CD4-positive, alpha-beta T cell (primary cell): ENCODE data around the gene GLIS1. TPM values are rescaled to one million over a fixed set of nuclear protein-coding genes. Genes with fewer than 3 reads are reported as not detected.

Experiments
- ATAC-seq: fragments of 200-7000 bp; cut with Tn5 transposase; one replicate; pipeline ENCODE4 v1.10.0; 2022; ENCODE audit warnings: mild to moderate bottlenecking; ENCODE audit not compliant: poor library complexity
- CTCF ChIA-PET: fragments of 350-600 bp; sonication (Branson Sonifier 250); formaldehyde crosslinking; loops from one replicate; lab custom pipeline; 2021; ENCODE audit warnings: antibody characterized with exemption, inconsistent platforms; lab: Charles Lee
- POLR2A ChIA-PET: fragments of 350-600 bp; sonication (Branson Sonifier 250); formaldehyde crosslinking; loops from one replicate; lab custom pipeline; 2021; ENCODE audit warnings: antibody characterized with exemption, inconsistent platforms; lab: Charles Lee
- DNase-seq, 14 experiments: peaks; one replicate each; pipeline ENCODE4 v3.0.0-alpha.2; 2013 to 2020; ENCODE audit warnings: mixed read lengths in 2 of 14
- H3K27ac ChIP-seq, 2 donors: one replicate each; pipeline versions ENCODE4 v1.5.1 to v1.7.0; 2013; ENCODE audit warnings: low read length in 2 of 2, low read depth in 1 of 2, mild to moderate bottlenecking in 1 of 2
- H3K27me3 ChIP-seq, 2 experiments: 1 replicate in 1 of 2; 2 replicates in 1 of 2; pipeline versions ENCODE4 v1.6.1 to v1.7.0; 2013; ENCODE audit warnings: low read length in 2 of 2, control low read depth in 1 of 2, mild to moderate bottlenecking in 1 of 2, moderate library complexity in 1 of 2; ENCODE audit not compliant: insufficient read depth in 2 of 2, control insufficient read depth in 1 of 2
- H3K36me3 ChIP-seq: one replicate; pipeline ENCODE4 v1.6.1; 2013; ENCODE audit warnings: low read length, control low read depth; ENCODE audit not compliant: insufficient read depth
- H3K4me1 ChIP-seq: one replicate; pipeline ENCODE4 v1.6.1; 2013; ENCODE audit warnings: low read length, control low read depth; ENCODE audit not compliant: insufficient read depth
- H3K4me3 ChIP-seq: one replicate; pipeline ENCODE4 v1.5.1; 2013; ENCODE audit warnings: mild to moderate bottlenecking, low read length, moderate library complexity
- H3K9me3 ChIP-seq, 2 experiments: 1 replicate in 1 of 2; 2 replicates in 1 of 2; pipeline versions ENCODE4 v1.6.1 to v1.7.0; 2013; ENCODE audit warnings: low read length in 2 of 2, mild to moderate bottlenecking in 2 of 2, control low read depth in 1 of 2, moderate library complexity in 1 of 2; ENCODE audit not compliant: control insufficient read depth in 1 of 2, insufficient read depth in 1 of 2
- H3K27ac Mint-ChIP-seq: one replicate; pipeline ENCODE4 v1.8.0; 2020; ENCODE audit warnings: mixed read lengths
- H3K27me3 Mint-ChIP-seq: one replicate; pipeline ENCODE4 v1.8.0; 2021; ENCODE audit warnings: mixed read lengths
- H3K36me3 Mint-ChIP-seq: one replicate; pipeline ENCODE4 v1.8.0; 2021; ENCODE audit warnings: low read depth, mixed read lengths
- H3K4me1 Mint-ChIP-seq: one replicate; pipeline ENCODE4 v1.8.0; 2021; ENCODE audit warnings: low read depth, mixed read lengths
- H3K4me3 Mint-ChIP-seq: one replicate; pipeline ENCODE4 v1.8.0; 2020; ENCODE audit warnings: mild to moderate bottlenecking, mixed read lengths
- H3K9me3 Mint-ChIP-seq: one replicate; pipeline ENCODE4 v1.8.0; 2020; ENCODE audit warnings: mixed read lengths
- intact Hi-C, 2 experiments: fragments of 100-400 bp; cut with DNase I in 1 of 2; cut with micrococcal nuclease in 1 of 2; formaldehyde crosslinking; loops; one replicate each; pipeline versions ENCODE4 v1.15.1 to v1.9.0; 2023 to 2025; cut with DNase I, micrococcal nuclease
- total RNA-seq, 174 experiments: library from RNA in 2 of 174; stranded (reverse) in 2 of 174; gene quantifications; one replicate each; pipeline ENCODE4 v1.2.3 and lab custom pipeline; 2021 to 2026
- TF ChIP-seq, protein P1 (sequence below): fragments of 200-600 bp; IDR thresholded peaks from one replicate; pipeline ENCODE4 v1.8.0; 2022; ENCODE audit warnings: antibody characterized with exemption, mild to moderate bottlenecking

Gene GLIS1
- total RNA-seq, 2 experiments from 2014 or later: not detected

DNA sequence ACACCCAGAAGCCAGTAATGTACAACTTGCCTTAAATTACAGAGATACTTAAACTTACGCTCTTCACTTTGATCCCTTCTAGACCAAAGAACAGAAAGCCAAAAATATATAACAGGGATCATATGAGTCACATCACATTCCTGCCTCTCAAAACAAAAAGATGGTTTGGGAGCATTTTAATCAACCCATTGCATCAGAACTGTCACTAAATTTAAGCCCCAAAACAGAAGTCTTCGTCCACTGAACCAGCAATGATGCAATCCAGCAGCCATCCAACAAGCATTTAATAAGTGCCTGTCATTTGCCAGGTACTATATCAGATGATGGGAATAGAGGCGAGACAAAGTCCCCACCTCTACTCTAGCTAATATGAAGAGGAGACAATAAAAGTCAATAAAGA, 42.7 kb upstream of the GLIS1 start:
- H3K27ac ChIP-seq: no peak overlapping the region
- no peaks in the 10 kb centered on the region for H3K27me3 ChIP-seq
- no peaks in the 10 kb centered on the region for H3K4me1 ChIP-seq
- no peak overlapping the region for H3K4me3 ChIP-seq
- ChIA-PET POLR2A (no interaction called here), CTCF (no interaction called here)
- no peak for DNase-seq
- peaks cover 84% of the 10 kb centered on the region for H3K36me3 Mint-ChIP-seq
- TF ChIP-seq, protein P1, sequence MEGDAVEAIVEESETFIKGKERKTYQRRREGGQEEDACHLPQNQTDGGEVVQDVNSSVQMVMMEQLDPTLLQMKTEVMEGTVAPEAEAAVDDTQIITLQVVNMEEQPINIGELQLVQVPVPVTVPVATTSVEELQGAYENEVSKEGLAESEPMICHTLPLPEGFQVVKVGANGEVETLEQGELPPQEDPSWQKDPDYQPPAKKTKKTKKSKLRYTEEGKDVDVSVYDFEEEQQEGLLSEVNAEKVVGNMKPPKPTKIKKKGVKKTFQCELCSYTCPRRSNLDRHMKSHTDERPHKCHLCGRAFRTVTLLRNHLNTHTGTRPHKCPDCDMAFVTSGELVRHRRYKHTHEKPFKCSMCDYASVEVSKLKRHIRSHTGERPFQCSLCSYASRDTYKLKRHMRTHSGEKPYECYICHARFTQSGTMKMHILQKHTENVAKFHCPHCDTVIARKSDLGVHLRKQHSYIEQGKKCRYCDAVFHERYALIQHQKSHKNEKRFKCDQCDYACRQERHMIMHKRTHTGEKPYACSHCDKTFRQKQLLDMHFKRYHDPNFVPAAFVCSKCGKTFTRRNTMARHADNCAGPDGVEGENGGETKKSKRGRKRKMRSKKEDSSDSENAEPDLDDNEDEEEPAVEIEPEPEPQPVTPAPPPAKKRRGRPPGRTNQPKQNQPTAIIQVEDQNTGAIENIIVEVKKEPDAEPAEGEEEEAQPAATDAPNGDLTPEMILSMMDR: no peak
- peaks cover 50% of the 10 kb centered on the region for H3K36me3 ChIP-seq
- no peaks in the 10 kb centered on the region for H3K27me3 Mint-ChIP-seq
- H3K9me3 Mint-ChIP-seq: no peaks in the 10 kb centered on the region
- H3K9me3 ChIP-seq: no peaks in the 10 kb centered on the region
- H3K4me1 Mint-ChIP-seq: no peaks in the 10 kb centered on the region
- intact Hi-C loops: no loop called here
- H3K27ac Mint-ChIP-seq: no peak overlapping the region
- no peak for ATAC-seq
- no peak overlapping the region for H3K4me3 Mint-ChIP-seq

- TF ChIP-seq, protein P1: no peak
- ChIA-PET CTCF (no interaction called here), POLR2A (no interaction called here)
- Histone ChIP-seq H3K27me3 (no peaks in the 10 kb centered on the region), H3K4me1 (no peaks in the 10 kb centered on the region), H3K27ac (no peak overlapping the region), H3K9me3 (no peaks in the 10 kb centered on the region), H3K4me3 (no peak overlapping the region), H3K36me3 (peaks cover 39% of the 10 kb centered on the region)
- Mint-ChIP-seq H3K36me3 (peaks cover 71% of the 10 kb centered on the region), H3K9me3 (no peaks in the 10 kb centered on the region), H3K4me3 (no peak overlapping the region), H3K27me3 (no peaks in the 10 kb centered on the region), H3K4me1 (no peaks in the 10 kb centered on the region), H3K27ac (no peak overlapping the region)
- no peak for ATAC-seq
- intact Hi-C loops: no loop called here
- no peak for DNase-seq
These were observed 38.3 kb upstream of the GLIS1 start for GRCh38 chr1:53777272-53777671.

DNA sequence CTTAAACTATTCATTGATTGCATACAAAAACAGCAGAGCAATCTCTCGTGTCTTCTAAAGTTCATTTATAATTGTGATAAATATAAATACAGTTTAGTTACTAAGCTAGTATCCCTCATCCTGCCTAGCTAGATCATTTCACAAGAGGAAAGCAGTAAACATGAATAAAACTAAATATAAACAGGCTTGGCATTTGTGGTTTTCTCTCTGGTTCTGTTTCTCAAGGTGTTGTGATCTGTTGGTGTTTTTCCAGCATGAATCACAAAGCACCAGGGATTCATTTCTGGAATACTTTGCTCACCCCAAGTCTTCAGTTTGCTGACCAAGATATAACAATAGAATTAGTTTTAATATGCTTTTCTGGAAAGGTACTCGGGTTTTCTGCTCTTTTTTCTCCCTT, 32.7 kb upstream of the GLIS1 start:
- H3K4me1 ChIP-seq: no peaks in the 10 kb centered on the region
- no peaks in the 10 kb centered on the region for H3K9me3 ChIP-seq
- Mint-ChIP-seq H3K4me3 (no peak overlapping the region), H3K4me1 (no peaks in the 10 kb centered on the region), H3K9me3 (no peaks in the 10 kb centered on the region), H3K27me3 (no peaks in the 10 kb centered on the region), H3K27ac (no peak overlapping the region), H3K36me3 (peaks cover 77% of the 10 kb centered on the region)
- H3K4me3 ChIP-seq: no peak overlapping the region
- ChIA-PET CTCF (no interaction called here), POLR2A (interaction anchor here (0.7 kb wide), 1 partner anchor 30 kb away, joined by 3 read pairs; no protein-coding TSS in a partner anchor)
- no peak overlapping the region for H3K27ac ChIP-seq
- intact Hi-C loops: no loop called here
- ATAC-seq: no peak
- H3K27me3 ChIP-seq: no peaks in the 10 kb centered on the region
- H3K36me3 ChIP-seq: peaks cover 37% of the 10 kb centered on the region
- TF ChIP-seq, protein P1: no peak
- no peak for DNase-seq
